ENCODE data around the gene WNK2.

GRCh38 chr9:93291536-93292287, 107.8 kb downstream of the WNK2 start:
- no peak for TF ChIP-seq POLR2AphosphoS5 (IDR thresholded peaks at IDR 0.05)
- TF ChIP-seq, protein P1, sequence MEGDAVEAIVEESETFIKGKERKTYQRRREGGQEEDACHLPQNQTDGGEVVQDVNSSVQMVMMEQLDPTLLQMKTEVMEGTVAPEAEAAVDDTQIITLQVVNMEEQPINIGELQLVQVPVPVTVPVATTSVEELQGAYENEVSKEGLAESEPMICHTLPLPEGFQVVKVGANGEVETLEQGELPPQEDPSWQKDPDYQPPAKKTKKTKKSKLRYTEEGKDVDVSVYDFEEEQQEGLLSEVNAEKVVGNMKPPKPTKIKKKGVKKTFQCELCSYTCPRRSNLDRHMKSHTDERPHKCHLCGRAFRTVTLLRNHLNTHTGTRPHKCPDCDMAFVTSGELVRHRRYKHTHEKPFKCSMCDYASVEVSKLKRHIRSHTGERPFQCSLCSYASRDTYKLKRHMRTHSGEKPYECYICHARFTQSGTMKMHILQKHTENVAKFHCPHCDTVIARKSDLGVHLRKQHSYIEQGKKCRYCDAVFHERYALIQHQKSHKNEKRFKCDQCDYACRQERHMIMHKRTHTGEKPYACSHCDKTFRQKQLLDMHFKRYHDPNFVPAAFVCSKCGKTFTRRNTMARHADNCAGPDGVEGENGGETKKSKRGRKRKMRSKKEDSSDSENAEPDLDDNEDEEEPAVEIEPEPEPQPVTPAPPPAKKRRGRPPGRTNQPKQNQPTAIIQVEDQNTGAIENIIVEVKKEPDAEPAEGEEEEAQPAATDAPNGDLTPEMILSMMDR (IDR thresholded peaks at IDR 0.05): no peak

Data from esophagus muscularis mucosa (tissue), 3 donors.